Fibroblast of villous mesenchyme (primary cell): Measurements from ENCODE around the gene IL12RB1. TPM values are rescaled to one million over a fixed set of nuclear protein-coding genes. Genes with fewer than 3 reads are reported as not detected.

ENCODE experiments used
- DNase-seq: peaks from one replicate; pipeline ENCODE4 v3.0.0-alpha.2; 2010; ENCODE audit warnings: low read depth
- H3K4me3 ChIP-seq: 2 replicates; pipeline ENCODE4 v1.5.1; 2011; ENCODE audit warnings: low read depth, mild to moderate bottlenecking, low read length
- CTCF ChIP-seq: IDR thresholded peaks from 2 replicates; pipeline ENCODE4 v1.5.1; 2012; ENCODE audit warnings: low read depth, mild to moderate bottlenecking, low read length; ENCODE audit not compliant: insufficient read depth
- total RNA-seq: library from RNA; depleted of rRNA; stranded (reverse); fragments of >200 nt; gene quantifications from 2 replicates; pipeline ENCODE4 v1.2.3, GENCODE V29; 2012

The IL12RB1 gene
- total RNA-seq, 1 donor: 1.3 TPM

GRCh38 chr19:18059902-18060301, 26.8 kb downstream of the IL12RB1 start:
- H3K4me3 ChIP-seq: no peak overlapping the region
- no peak for TF ChIP-seq CTCF
- DNase-seq: no peak

DNA sequence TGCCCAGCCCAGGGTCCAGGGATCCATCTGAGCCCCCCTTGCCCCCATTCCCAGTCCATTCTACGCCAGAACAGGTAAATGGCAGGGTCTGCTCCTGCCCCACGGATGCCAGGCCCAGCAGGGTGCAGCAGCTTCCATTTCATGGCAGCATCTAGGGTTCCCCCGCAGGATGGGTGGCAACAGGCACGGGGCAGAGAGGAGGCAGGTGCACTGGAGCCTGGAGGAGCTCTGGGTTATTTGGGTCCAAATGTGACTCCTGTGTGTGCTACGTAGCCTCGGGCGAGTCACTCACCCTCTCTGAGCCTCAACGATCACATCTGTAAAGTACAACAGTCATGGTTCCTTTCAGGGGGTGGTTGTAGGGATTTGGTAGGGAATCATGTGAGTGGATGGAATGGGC, 27.4 kb downstream of the IL12RB1 start:
- no peak overlapping the region for H3K4me3 ChIP-seq
- no peak for DNase-seq
- no peak for TF ChIP-seq CTCF

DNA sequence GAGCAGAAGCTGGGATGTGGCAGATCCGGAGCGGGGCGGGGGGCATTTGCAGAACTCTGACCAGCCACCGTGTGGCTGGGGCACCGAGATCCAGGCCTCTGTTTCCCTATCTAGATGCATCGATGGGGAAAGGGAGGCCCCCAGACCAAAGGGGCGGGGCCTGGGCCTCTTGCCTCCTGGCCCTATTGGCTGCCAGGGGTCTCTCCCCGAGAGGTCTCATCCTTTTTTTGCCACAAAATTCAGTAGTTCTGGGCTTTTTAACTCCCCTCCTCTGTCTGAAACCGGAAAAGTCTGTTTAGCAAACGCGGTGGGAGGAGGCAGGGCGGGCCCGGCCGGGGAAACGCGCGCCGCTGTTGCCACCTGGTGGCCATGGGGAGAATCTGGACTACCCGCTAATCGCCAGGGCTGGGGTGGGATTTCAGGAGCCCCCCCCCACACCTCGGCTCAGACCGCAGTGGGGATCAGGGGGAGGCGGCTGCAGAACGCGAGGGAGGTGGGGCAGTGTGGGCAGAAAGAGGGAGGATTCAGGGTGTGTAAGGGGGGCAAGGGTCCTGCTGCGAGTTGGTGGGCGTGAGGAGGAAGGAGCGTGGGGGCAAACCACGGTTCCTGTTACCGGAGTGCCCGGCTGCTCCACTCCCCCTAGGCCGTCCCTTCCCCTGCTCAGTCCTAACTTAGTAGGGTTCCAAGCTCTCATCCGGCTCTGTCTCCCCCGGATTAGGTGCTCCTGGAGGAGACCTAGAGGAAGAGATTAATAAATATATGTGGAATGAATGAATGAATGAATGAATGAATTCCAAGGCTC, 28.3 kb downstream of the IL12RB1 start:
- TF ChIP-seq CTCF: peak; percentile 88
- peak overlapping the region; percentile 12 for H3K4me3 ChIP-seq
- DNase-seq: peak; percentile 74

- peak; percentile 14 for DNase-seq
- TF ChIP-seq CTCF: no peak
- no peak overlapping the region for H3K4me3 ChIP-seq
Measured at GRCh38 chr19:18057557-18057956, 29.2 kb downstream of the IL12RB1 start.

- no peak overlapping the region for H3K4me3 ChIP-seq
- DNase-seq: no peak
- no peak for TF ChIP-seq CTCF
Measured at GRCh38 chr19:18055967-18056366, 30.8 kb downstream of the IL12RB1 start.

DNA sequence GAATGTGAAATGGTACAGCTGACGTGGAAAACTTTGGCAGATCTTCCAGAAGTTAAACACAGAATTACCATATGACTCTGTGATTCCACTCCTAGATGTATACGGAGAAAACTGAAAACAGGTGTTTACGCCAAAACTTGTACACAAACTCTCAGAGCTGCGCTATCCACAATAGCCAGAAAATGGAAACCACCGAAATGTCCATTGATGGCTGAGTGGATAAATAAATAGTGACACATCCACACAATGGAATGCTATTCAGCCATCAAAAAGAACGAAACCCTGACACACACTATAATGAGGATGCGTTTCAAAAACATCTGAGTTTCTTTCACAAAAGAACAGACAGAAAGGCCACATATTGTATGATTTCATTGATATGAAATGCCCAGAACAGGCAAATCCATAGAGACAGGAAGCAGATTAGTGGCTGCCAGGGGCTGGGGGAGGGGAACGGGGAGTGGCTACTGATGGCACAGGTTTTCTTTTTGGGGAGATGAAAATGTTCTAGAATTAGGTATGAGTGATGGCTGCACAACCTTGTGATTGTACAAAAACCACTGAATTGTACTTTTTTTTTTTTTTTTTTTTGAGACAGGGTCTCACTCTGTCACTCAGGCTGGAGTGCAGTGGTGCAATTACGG, 33.0 kb downstream of the IL12RB1 start:
- no peak overlapping the region for H3K4me3 ChIP-seq
- no peak for TF ChIP-seq CTCF
- peak; percentile 23 for DNase-seq

DNA sequence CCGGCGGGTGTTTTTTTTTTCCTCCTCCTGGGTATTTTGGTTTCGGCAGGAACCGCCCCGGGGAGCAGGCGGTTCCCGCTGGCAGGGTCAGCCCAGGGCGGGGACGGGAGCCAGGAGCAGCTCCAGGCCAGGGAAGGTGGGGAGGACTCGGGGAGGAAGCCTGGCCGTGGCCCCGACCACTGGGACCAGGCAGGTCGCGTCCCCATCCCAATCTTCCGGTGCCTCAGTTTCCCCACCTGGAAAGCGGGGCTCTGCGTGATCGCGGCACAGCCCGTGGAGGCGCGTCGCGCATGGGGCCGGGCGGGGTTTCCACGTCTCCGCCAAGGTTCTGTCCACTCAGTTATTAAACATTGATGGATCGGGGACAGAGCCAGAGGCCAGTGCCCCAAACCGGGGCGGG, 34.8 kb downstream of the IL12RB1 start:
- no peak for DNase-seq
- no peak for TF ChIP-seq CTCF
- no peak overlapping the region for H3K4me3 ChIP-seq
